ENCODE results near the gene KIRREL1. TPM values are rescaled to one million over a fixed set of nuclear protein-coding genes. Genes with fewer than 3 reads are reported as not detected.
A peak's percentile ranks its signal among the peaks of the same experiment; 100 is the strongest.

Gene KIRREL1
- total and polyA plus RNA-seq, 2 of the 13 experiments (the other 11 are each of a cell fraction or from before 2014, with no cell fraction given) = 0.02 to 0.03 TPM

DNA sequence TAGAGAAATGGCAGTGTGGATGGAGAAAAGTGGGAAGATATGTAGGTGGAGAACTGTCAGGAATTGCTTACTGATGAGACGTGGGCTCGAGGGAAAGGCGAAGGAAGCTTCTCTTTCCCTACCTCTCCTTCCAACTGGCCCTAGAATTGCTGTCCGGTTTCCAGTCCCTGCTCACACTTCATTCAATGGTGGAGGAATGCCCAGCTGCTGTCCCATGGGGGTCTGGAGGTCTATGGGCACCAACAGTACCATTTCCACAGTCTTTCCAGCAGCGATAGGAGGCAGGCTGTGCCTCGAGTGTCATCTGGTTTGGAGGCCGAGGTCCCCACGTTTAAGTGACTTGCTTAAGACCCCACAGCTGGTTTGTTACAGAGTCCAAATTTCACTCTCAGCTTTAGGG, 155.7 kb downstream of the KIRREL1 start:
- no peaks in the 10 kb centered on the region for H3K79me2 ChIP-seq (ENCODE audit: insufficient read depth, low read length)
- peak overlapping the region; percentile 56 for H3K4me2 ChIP-seq (ENCODE audit: low read depth, low read length)
- H2AFZ ChIP-seq (ENCODE audit: low read length) = no peak overlapping the region
- TF ChIP-seq ZBTB25 (CRISPR knock-in tag; IDR thresholded peaks at IDR 0.05) = no peak
- no peak for TF ChIP-seq MED1 (CRISPR knock-in tag; IDR thresholded peaks at IDR 0.05)
- no peak for TF ChIP-seq ZMAT5 (CRISPR knock-in tag; IDR thresholded peaks at IDR 0.05; ENCODE audit: borderline replicate concordance, low read depth)
- TF ChIP-seq ARNT2 (CRISPR knock-in tag; IDR thresholded peaks at IDR 0.05; ENCODE audit: low read depth) = no peak
- no peak overlapping the region for H3K4me3 ChIP-seq (replicated peaks in 1 of 3; ENCODE audit: insufficient read depth in 1 of 3, low read depth in 2 of 3, low read length in 3 of 3)
- DNase-seq (ENCODE audit: low spot score) (no peak), FAIRE-seq (no peak), ATAC-seq (no peak)
- BruUV-seq (replicated peaks) = no TSS peak
- H3K36me3 ChIP-seq (replicated peaks in 1 of 2; ENCODE audit: control insufficient read depth in 1 of 2, insufficient read depth in 2 of 2, low read length in 2 of 2) = no peaks in the 10 kb centered on the region
- H3K27ac ChIP-seq (ENCODE audit: extremely low read length, insufficient read depth, low read length) = no peak overlapping the region
- H3K9ac ChIP-seq (ENCODE audit: insufficient read depth, low read depth, low read length) = no peak overlapping the region
- intact Hi-C loops (cut with micrococcal nuclease; ENCODE audit: unreplicated experiment) = no loop called here
- 28% methylated on average over 8 of the region's 8 CpGs for WGBS (ENCODE audit: low lambda C conversion rate)
- in situ Hi-C loops (cut with HindIII; ENCODE audit: extremely low pct_ligation_motif_present, low pct_unique_long_range_greater_than_20kb) = no loop called here
- no peaks in the 10 kb centered on the region for H3K4me1 ChIP-seq (ENCODE audit: insufficient read depth, low read length)
- POLR2A ChIA-PET = no interaction called here
- H3K9me3 ChIP-seq (ENCODE audit: low read length) = no peaks in the 10 kb centered on the region
- H4K20me1 ChIP-seq (ENCODE audit: insufficient read depth, low read length) = no peaks in the 10 kb centered on the region
- CTCF ChIA-PET (ENCODE audit: low intra/inter-chr PET ratio, low total read pairs) = no interaction called here
- no peaks in the 10 kb centered on the region; a peak in 1 of 5 replicates for H3K27me3 ChIP-seq (ENCODE audit: control insufficient read depth in 1 of 2, insufficient read depth in 2 of 2, low read length in 2 of 2)

Other genes with a start within 250 kb of the KIRREL1 start
- not detected in 2 replicates for gene FCRL2, start 216.5 kb upstream of the KIRREL1 start, total RNA-seq (2016; rRNA removed; fragmentation: Illumina TruSeq; extraction: Trizol)
- not detected in 2 replicates for gene FCRL2, start 216.5 kb upstream of the KIRREL1 start, polyA plus RNA-seq (2011; rRNA removed)
- not detected in 2 replicates for gene FCRL1, start 173.5 kb upstream of the KIRREL1 start, total RNA-seq (2016; rRNA removed; fragmentation: Illumina TruSeq; extraction: Trizol)
- gene FCRL1, start 173.5 kb upstream of the KIRREL1 start, polyA plus RNA-seq (2011; rRNA removed) = not detected in 2 replicates
- not detected in 2 replicates for gene CD5L, start 151.8 kb upstream of the KIRREL1 start, total RNA-seq (2016; rRNA removed; fragmentation: Illumina TruSeq; extraction: Trizol)
- not detected in 2 replicates for gene CD5L, start 151.8 kb upstream of the KIRREL1 start, polyA plus RNA-seq (2011; rRNA removed)
- not detected in 2 replicates for gene CD1D, start 187.2 kb downstream of the KIRREL1 start, total RNA-seq (2016; rRNA removed; fragmentation: Illumina TruSeq; extraction: Trizol)
- not detected in 2 replicates for gene CD1D, start 187.2 kb downstream of the KIRREL1 start, polyA plus RNA-seq (2011; rRNA removed)

Data from HepG2 (cell line).